Measurements from ENCODE around the gene STOML1. TPM values are rescaled to one million over a fixed set of nuclear protein-coding genes. Genes with fewer than 3 reads are reported as not detected.
"Not testable (repeated sequence)": the region's sequence is repeated elsewhere in the genome, so short reads cannot be mapped to it uniquely, and the experiment has no call there.

Gene STOML1
- polyA plus RNA-seq, 1 donor = 39.0 TPM

GRCh38 chr15:73946795-73947370, 45.2 kb downstream of the STOML1 start:
- DNase-seq (ENCODE audit: low read depth) = no peak

GRCh38 chr15:73946046-73946721, 45.9 kb downstream of the STOML1 start:
- no peak for DNase-seq (ENCODE audit: low read depth)

- DNase-seq (ENCODE audit: low read depth) = no peak
These were observed 47.0 kb downstream of the STOML1 start for GRCh38 chr15:73945130-73945508.

- DNase-seq (ENCODE audit: low read depth) = no peak
These were observed 47.6 kb downstream of the STOML1 start for GRCh38 chr15:73944161-73945129.

GRCh38 chr15:73942751-73943270, 49.3 kb downstream of the STOML1 start:
- DNase-seq (ENCODE audit: low read depth) = no peak

GRCh38 chr15:73941871-73942635, 50.0 kb downstream of the STOML1 start:
- DNase-seq (ENCODE audit: low read depth) = no peak

- DNase-seq (ENCODE audit: low read depth) = no peak
These were observed 50.6 kb downstream of the STOML1 start for GRCh38 chr15:73941449-73941848.

GRCh38 chr15:73941044-73941443, 51.1 kb downstream of the STOML1 start:
- no peak for DNase-seq (ENCODE audit: low read depth)

GRCh38 chr15:73940061-73940981, 51.8 kb downstream of the STOML1 start:
- no peak for DNase-seq (ENCODE audit: low read depth)

GRCh38 chr15:73939138-73939537, 53.0 kb downstream of the STOML1 start:
- no peak for DNase-seq (ENCODE audit: low read depth)

- DNase-seq (ENCODE audit: low read depth) = not testable (repeated sequence)
These were observed 53.6 kb downstream of the STOML1 start for GRCh38 chr15:73938516-73938915.

GRCh38 chr15:73937726-73938125, 54.4 kb downstream of the STOML1 start:
- no peak for DNase-seq (ENCODE audit: low read depth)

GRCh38 chr15:73937296-73937695, 54.8 kb downstream of the STOML1 start:
- DNase-seq (ENCODE audit: low read depth) = no peak

GRCh38 chr15:73936588-73937290, 55.4 kb downstream of the STOML1 start:
- DNase-seq (ENCODE audit: low read depth) = no peak

- no peak for DNase-seq (ENCODE audit: low read depth)
These were observed 55.9 kb downstream of the STOML1 start for GRCh38 chr15:73936181-73936580.

- DNase-seq (ENCODE audit: low read depth) = no peak
These were observed 56.5 kb downstream of the STOML1 start for GRCh38 chr15:73935547-73935946.

GRCh38 chr15:73934281-73934680, 57.8 kb downstream of the STOML1 start:
- DNase-seq (ENCODE audit: low read depth) = no peak

GRCh38 chr15:73932381-73933191, 59.5 kb downstream of the STOML1 start:
- no peak for DNase-seq (ENCODE audit: low read depth)

- DNase-seq (ENCODE audit: low read depth) = no peak
These were observed 60.7 kb downstream of the STOML1 start for GRCh38 chr15:73931441-73931840.

Measured in forelimb muscle (tissue), 1 donor.